SJCRH30 (cell line): Measurements from ENCODE around the gene RAMP3. TPM values are rescaled to one million over a fixed set of nuclear protein-coding genes. Genes with fewer than 3 reads are reported as not detected.
"Not testable (repeated sequence)": the region's sequence is repeated elsewhere in the genome, so short reads cannot be mapped to it uniquely, and the experiment has no call there.

ENCODE experiments used
- DNase-seq, 2 experiments: peaks; one replicate each; pipeline ENCODE4 v3.0.0-alpha.2; 2015 to 2020
- H3K27ac ChIP-seq: fragments of 250-450 bp; sonication (Bioruptor Pico); 2 replicates; pipeline ENCODE4 v1.5.1; 2020; ENCODE audit warnings: mild to moderate bottlenecking, moderate library complexity
- H3K27me3 ChIP-seq: fragments of 250-450 bp; sonication (Bioruptor Pico); 2 replicates; pipeline ENCODE4 v1.5.1; 2020; ENCODE audit warnings: mild to moderate bottlenecking, moderate library complexity
- H3K36me3 ChIP-seq: fragments of 250-450 bp; sonication (Bioruptor Pico); 2 replicates; pipeline ENCODE4 v1.5.1; 2020; ENCODE audit warnings: mild to moderate bottlenecking, moderate library complexity
- H3K4me1 ChIP-seq: fragments of 250-450 bp; sonication (Bioruptor Pico); 2 replicates; pipeline ENCODE4 v1.5.1; 2020; ENCODE audit warnings: mild to moderate bottlenecking, moderate library complexity
- H3K4me3 ChIP-seq: fragments of 250-450 bp; sonication (Bioruptor Pico); 2 replicates; pipeline ENCODE4 v1.5.1; 2020; ENCODE audit warnings: mild to moderate bottlenecking, moderate library complexity
- H3K9me3 ChIP-seq: fragments of 250-450 bp; sonication (Bioruptor Pico); replicated peaks from 2 replicates; pipeline ENCODE4 v1.5.1; 2020; ENCODE audit warnings: mild to moderate bottlenecking, moderate library complexity
- total RNA-seq: library from RNA; depleted of rRNA; stranded (reverse); fragments of >200 nt; shearing (Covaris generic); gene quantifications from 2 replicates; pipeline ENCODE4 v1.2.3, GENCODE V29; 2014; rRNA removed

Gene RAMP3, protein sequence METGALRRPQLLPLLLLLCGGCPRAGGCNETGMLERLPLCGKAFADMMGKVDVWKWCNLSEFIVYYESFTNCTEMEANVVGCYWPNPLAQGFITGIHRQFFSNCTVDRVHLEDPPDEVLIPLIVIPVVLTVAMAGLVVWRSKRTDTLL
- not detected in 2 replicates for total RNA-seq

DNA sequence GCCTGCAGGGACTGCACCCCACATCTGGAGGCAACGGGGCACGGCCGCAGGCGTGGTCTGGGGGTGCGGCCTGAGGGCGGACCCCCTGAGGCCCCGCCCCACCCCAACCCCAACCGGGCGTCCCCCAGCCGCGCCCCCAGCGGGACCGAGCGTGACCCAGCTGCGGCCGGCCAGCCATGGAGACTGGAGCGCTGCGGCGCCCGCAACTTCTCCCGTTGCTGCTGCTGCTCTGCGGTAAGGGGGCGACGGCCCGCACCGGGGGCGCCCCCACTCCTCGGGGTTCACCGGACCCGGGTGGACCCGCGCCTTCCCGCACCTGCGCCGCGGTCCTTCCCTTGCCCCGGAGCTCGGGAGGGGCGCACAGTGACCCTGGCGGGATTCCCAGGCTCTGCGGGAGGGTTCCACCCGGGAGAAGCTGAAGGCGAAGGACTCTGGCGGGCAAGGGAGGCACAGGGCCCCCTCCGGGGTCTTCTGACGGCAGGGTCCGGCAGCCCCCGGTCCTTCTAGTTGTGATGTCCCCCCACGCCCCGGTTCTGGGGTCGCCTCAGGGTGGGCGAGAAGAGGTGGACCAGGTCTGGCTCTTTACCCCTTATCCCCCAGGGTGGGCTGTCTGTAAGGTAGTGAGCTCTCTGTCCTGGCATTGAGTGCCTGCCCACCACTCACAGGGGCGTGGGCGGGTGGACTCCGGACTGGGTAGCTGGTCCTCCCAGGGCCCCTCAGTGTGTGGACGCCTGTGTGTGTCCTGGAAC lies at the start of gene RAMP3:
RAMP3 (plus strand) TSS at position 139 of the 749 bp plus-strand sequence; CDS start at position 177, 38 bp downstream.
- no peak within 1 kb of the TSS for H3K27ac ChIP-seq
- no peaks in the 10 kb centered on the region for H3K4me1 ChIP-seq
- no peaks in the 10 kb centered on the region for H3K36me3 ChIP-seq
- H3K4me3 ChIP-seq, result no peak within 1 kb of the TSS
- no peaks in the 10 kb centered on the region for H3K9me3 ChIP-seq
- peaks cover 10% of the 10 kb centered on the region for H3K27me3 ChIP-seq
- no peak for DNase-seq

GRCh38 chr7:45108863-45109262 lies 48.7 kb upstream of the RAMP3 start:
- no peaks in the 10 kb centered on the region for H3K9me3 ChIP-seq
- 0 out of 2 replicates have a peak, but pooled peaks cover 3% of the 10 kb centered on the region for H3K4me1 ChIP-seq
- H3K36me3 ChIP-seq, result peaks cover 55% of the 10 kb centered on the region

GRCh38 chr7:45111298-45112223 lies 46.0 kb upstream of the RAMP3 start, which contains the start of gene TBRG4:
Gene TBRG4, minus strand, starts transcription at chr7:45111697. Its CDS starts 2,460 bp downstream, at chr7:45109237.
- peak; percentile 95 to 97 for DNase-seq
- no peaks in the 10 kb centered on the region for H3K9me3 ChIP-seq
- peaks cover 30% of the 10 kb centered on the region for H3K36me3 ChIP-seq
- H3K27ac ChIP-seq, result peak within 1 kb of the TSS; percentile 74
- no peaks in the 10 kb centered on the region for H3K27me3 ChIP-seq
- 0 out of 2 replicates have a peak, but pooled peaks cover 3% of the 10 kb centered on the region for H3K4me1 ChIP-seq
- peak within 1 kb of the TSS; percentile 80 for H3K4me3 ChIP-seq

More at GRCh38 chr7:45108863-45109262, 48.7 kb upstream of the RAMP3 start:
- no peak for DNase-seq
- Histone ChIP-seq H3K4me3 (no peak overlapping the region), H3K27me3 (no peaks in the 10 kb centered on the region), H3K27ac (no peak overlapping the region)

GRCh38 chr7:45112648-45113047 lies 44.9 kb upstream of the RAMP3 start:
- no peak overlapping the region; the same call in 1 of the 2 replicates for H3K4me3 ChIP-seq
- H3K36me3 ChIP-seq, result peaks cover 19% of the 10 kb centered on the region
- DNase-seq, result no peak
- no peaks in the 10 kb centered on the region for H3K9me3 ChIP-seq
- H3K27me3 ChIP-seq, result no peaks in the 10 kb centered on the region
- H3K27ac ChIP-seq, result no peak overlapping the region
- H3K4me1 ChIP-seq, result 0 out of 2 replicates have a peak, but pooled peaks cover 3% of the 10 kb centered on the region

- H3K4me1 ChIP-seq, H3K27ac ChIP-seq, H3K27me3 ChIP-seq, H3K9me3 ChIP-seq, H3K4me3 ChIP-seq, DNase-seq, H3K36me3 ChIP-seq: not testable (repeated sequence)
Observed at GRCh38 chr7:45114257-45114656, 43.3 kb upstream of the RAMP3 start.

- no peaks in the 10 kb centered on the region for H3K9me3 ChIP-seq
- no peak overlapping the region for H3K27ac ChIP-seq
- H3K4me3 ChIP-seq, result no peak overlapping the region
- H3K27me3 ChIP-seq, result no peaks in the 10 kb centered on the region
- H3K4me1 ChIP-seq, result 0 out of 2 replicates have a peak, but pooled peaks cover 3% of the 10 kb centered on the region
- no peaks in the 10 kb centered on the region for H3K36me3 ChIP-seq
- no peak for DNase-seq
Observed at GRCh38 chr7:45114926-45115325, 42.7 kb upstream of the RAMP3 start.

GRCh38 chr7:45116048-45116447 lies 41.5 kb upstream of the RAMP3 start:
- Histone ChIP-seq H3K27me3 (no peaks in the 10 kb centered on the region), H3K4me3 (no peak overlapping the region), H3K27ac (no peak overlapping the region), H3K36me3 (no peaks in the 10 kb centered on the region), H3K9me3 (no peaks in the 10 kb centered on the region), H3K4me1 (no peaks in the 10 kb centered on the region)
- no peak for DNase-seq

DNA sequence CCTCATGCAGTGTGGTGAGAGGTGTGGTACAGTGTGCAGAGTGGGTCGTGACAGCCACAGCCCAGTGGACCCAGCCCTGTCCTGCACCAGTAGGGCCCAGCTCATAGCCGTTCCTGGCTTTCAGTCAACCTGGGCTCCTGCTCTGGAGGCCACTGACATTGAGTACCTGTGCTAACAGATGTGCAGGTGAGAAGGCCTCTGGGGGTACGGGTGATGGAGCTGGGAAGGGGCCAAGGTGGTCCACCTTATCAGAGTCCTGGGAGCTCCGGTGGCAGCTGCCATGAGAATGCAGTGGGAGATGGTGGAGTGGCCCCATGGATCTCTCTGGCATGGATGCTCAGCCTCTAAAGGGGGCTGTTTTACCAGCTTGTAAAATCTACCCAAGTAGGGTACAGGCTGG lies 40.0 kb upstream of the RAMP3 start:
- Histone ChIP-seq H3K4me3 (no peak overlapping the region), H3K27ac (no peak overlapping the region), H3K9me3 (no peaks in the 10 kb centered on the region), H3K36me3 (no peaks in the 10 kb centered on the region), H3K4me1 (no peaks in the 10 kb centered on the region), H3K27me3 (no peaks in the 10 kb centered on the region)
- DNase-seq, result no peak

DNA sequence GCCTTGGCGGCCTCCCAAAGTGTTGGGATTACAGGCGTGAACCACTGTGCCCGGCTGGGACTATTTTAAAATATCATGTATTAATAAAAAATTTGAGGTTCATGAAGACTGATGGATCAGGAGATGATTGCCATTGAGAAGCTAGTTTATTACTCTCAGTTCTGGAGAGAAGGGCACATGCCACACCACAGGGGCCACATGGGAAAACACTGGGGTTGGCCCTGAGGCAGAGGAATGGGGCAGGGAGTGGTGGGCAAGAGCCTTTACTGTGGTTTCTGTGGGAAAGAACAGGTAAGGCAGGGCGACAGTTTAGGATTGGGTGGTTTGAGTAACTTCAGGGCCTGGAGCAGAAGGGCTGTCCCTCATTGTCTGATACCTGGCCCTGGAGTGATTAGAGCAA lies 39.3 kb upstream of the RAMP3 start:
- Histone ChIP-seq H3K4me1 (no peaks in the 10 kb centered on the region), H3K36me3 (no peaks in the 10 kb centered on the region), H3K9me3 (no peaks in the 10 kb centered on the region), H3K27me3 (no peaks in the 10 kb centered on the region), H3K4me3 (no peak overlapping the region), H3K27ac (no peak overlapping the region)
- DNase-seq, result no peak

- H3K27ac ChIP-seq, result no peak overlapping the region
- DNase-seq, result no peak
Observed at GRCh38 chr7:45118889-45119331, 38.7 kb upstream of the RAMP3 start.

GRCh38 chr7:45119550-45119949 lies 38.0 kb upstream of the RAMP3 start:
- no peak for DNase-seq
- Histone ChIP-seq H3K27ac (no peak overlapping the region), H3K36me3 (no peaks in the 10 kb centered on the region), H3K9me3 (no peaks in the 10 kb centered on the region), H3K27me3 (peaks cover 2% of the 10 kb centered on the region; the same call in 1 of the 2 replicates), H3K4me3 (no peak overlapping the region), H3K4me1 (no peaks in the 10 kb centered on the region)

More at GRCh38 chr7:45118889-45119331, 38.7 kb upstream of the RAMP3 start:
- no peak overlapping the region for H3K4me3 ChIP-seq
- no peaks in the 10 kb centered on the region for H3K9me3 ChIP-seq
- no peaks in the 10 kb centered on the region for H3K4me1 ChIP-seq
- H3K27me3 ChIP-seq, result no peaks in the 10 kb centered on the region
- no peaks in the 10 kb centered on the region for H3K36me3 ChIP-seq

- H3K9me3 ChIP-seq, result no peaks in the 10 kb centered on the region
- H3K27me3 ChIP-seq, result peaks cover 4% of the 10 kb centered on the region; the same call in 1 of the 2 replicates
- H3K4me1 ChIP-seq, result no peaks in the 10 kb centered on the region
- H3K36me3 ChIP-seq, result no peaks in the 10 kb centered on the region
- H3K4me3 ChIP-seq, result no peak overlapping the region
- DNase-seq, result no peak
- no peak overlapping the region for H3K27ac ChIP-seq
Observed at GRCh38 chr7:45122975-45123860, 34.4 kb upstream of the RAMP3 start.

DNA sequence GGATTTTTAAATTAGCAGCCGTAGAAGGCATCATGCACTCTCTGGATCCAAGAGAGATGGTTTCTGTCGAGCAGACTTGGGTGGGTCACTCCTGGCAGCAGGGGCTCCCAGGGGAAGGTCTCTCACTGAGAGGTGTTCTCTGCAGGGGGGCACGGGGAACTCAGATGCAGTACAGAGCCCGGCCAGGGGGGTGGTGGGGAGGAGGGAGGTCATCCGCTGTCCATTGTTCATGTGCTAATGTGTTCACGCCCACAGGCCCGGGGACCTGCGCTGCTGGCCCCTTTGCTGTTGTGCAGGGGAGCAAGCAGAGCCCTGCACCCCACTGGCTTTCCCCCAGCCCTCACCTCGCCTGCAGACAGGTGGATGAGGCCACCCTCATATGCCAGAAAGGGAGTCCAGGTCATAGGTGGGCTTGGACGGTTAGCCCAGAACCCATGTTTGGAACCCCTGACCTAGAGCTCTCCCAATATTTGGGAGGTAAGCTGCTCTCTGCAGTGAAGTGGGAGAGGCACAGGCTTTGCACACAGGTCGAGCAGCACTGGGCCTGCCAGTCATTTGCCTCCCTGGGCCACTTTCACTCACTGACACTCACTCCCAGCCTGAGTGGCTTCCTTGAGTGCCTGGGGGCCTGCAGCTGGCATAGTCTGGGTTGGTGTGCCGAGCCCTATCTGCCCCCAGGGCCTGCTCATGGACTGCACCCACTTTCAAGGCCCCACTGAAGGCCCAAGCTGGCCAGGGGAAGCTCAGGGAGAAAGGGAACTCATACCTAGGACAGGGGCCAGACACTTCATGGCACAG lies 33.5 kb upstream of the RAMP3 start:
- DNase-seq, result no peak
- H3K27ac ChIP-seq, result no peak overlapping the region
- no peak overlapping the region for H3K4me3 ChIP-seq
- peaks cover 4% of the 10 kb centered on the region; the same call in 1 of the 2 replicates for H3K27me3 ChIP-seq
- no peaks in the 10 kb centered on the region for H3K36me3 ChIP-seq
- no peaks in the 10 kb centered on the region for H3K9me3 ChIP-seq
- H3K4me1 ChIP-seq, result no peaks in the 10 kb centered on the region
